Esophagus muscularis mucosa (tissue), 3 donors: ENCODE measurements around the gene FMNL1.

Source experiments
- CTCF ChIP-seq, 3 experiments: fragments of 200-600 bp in 2 of 3; fragments of 450-650 bp in 1 of 3; sonication (generic) in 2 of 3; IDR thresholded peaks; one replicate each; pipeline ENCODE4 v1.5.1; 2017 to 2019; ENCODE audit warnings: antibody characterized with exemption in 3 of 3, mild to moderate bottlenecking in 2 of 3, moderate library complexity in 1 of 3
- POLR2A ChIP-seq: fragments of 450-650 bp; IDR thresholded peaks from one replicate; pipeline ENCODE4 v1.6.1; 2017; ENCODE audit warnings: antibody characterized with exemption, moderate library complexity, mild to moderate bottlenecking, low read depth
- POLR2AphosphoS5 ChIP-seq, 2 donors: sonication (generic); formaldehyde crosslinking; IDR thresholded peaks; one replicate each; pipeline ENCODE4 v1.6.1; 2017; ENCODE audit warnings: antibody characterized with exemption in 2 of 2

- TF ChIP-seq POLR2A (no peak), POLR2AphosphoS5 (IDR thresholded peaks at IDR 0.05) (no peak), CTCF (IDR thresholded peaks at IDR 0.05) (no peak)
Measured at GRCh38 chr17:45265821-45266220, 44.1 kb downstream of the FMNL1 start.
